CMK (cell line): ENCODE data around the gene NADSYN1.
"Not testable (repeated sequence)": the region's sequence is repeated elsewhere in the genome, so short reads cannot be mapped to it uniquely, and the experiment has no call there.

Source experiments
- DNase-seq: peaks from one replicate; pipeline ENCODE4 v3.0.0-alpha.2; 2010; ENCODE audit warnings: low read depth

The NADSYN1 gene

DNA sequence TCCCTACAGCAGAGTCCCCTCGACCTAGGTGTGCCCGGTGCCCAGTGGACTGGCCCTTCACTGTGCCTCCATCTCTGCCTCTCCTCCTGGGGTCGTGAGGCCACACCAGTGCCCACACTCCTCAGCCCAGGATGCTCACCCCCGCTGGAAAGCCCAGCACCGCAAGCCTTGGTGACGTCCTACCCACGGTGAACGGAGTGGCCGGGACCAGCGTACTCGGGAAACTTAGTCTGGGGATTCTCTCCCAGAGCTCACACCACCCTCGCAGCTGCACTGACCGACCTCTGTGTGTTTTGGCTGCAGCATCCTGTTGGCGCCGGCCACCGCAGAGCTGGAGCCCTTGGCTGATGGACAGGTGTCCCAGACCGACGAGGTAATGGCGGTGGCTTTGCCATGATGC, 38.5 kb downstream of the NADSYN1 start:
- DNase-seq: no peak

DNA sequence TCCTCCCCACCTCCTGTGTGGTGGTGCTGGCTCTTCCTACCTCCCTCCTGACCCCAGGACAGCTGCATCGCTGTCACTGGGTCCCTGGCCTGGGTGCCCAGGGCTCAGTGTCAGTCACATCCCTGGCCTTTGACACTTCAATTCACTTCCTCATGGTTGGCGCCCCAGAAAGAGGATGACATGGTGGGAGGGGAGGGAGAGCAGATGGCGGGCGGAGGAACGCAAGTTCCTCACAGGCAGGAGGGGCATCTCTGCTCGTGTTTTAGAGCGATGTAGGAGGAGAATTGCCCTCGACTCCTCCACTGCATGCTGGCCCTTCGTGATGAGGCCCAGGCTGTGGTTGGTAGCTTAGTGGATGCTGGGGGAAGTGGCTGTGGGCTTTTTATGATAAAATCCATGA, 38.9 kb downstream of the NADSYN1 start:
- DNase-seq: no peak

DNA sequence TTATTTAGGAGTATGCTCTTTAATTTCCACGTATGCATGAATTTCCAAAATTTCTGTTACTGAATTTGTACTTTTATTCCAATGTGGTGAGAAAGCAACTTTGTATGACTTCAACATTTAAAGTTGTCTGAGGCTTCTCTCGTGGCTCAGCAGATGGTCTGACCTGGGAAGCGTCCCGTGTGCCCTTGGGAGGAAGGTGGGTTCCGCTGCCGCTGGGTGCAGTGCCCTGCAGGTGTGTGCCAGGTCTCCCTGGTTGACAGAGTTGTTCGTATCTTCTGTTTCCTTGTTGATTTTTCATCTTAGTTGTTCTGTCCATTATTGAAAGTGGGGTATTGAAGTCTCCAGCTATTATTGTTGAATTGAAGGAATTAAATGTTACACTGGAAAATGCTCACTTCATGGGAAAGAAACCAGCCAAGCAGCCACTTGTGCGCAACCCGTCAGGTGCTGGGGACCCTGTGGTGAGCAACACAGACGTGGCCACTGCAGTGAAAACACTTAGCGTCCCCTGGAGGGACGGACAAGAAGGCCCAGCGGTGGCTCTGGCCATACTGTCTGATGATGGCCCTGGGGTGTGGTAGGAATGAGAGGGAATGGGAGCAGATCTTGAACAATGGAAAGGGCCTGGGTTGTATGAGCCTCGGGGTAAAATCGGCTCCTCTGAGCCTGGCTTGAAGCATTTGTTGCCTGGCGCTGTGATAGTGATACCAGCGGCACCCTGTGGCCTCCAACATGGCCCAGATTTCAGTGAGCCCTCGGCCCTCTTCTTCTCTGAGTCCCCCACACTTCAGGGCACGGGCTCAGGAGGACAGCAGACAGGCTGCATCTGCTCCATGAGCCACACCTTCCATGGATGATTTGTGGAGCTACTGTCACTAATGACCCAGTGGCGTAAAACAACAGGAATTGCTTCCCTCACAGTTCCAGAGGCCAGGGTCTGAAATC, 42.6 kb downstream of the NADSYN1 start:
- DNase-seq: no peak

DNA sequence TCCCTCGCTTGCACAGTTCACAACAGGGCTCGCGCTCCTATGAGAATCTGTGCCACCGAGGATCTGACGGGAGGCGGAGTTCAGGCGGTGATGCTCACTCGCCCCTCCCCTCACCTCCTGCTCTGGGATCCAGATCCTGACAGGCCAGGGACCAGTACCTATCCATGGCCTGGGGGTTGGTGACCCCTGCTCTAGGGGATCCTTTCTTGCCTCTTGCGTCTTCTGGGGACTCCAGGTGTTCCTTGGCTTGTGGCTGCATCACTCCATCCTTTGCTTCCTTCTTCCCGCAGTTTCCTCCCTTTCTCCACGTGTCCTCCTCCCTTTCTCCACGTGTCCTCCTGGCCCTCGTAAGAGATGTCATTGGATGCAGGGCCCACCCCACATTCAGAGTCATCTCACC, 43.4 kb downstream of the NADSYN1 start:
- DNase-seq: no peak

DNA sequence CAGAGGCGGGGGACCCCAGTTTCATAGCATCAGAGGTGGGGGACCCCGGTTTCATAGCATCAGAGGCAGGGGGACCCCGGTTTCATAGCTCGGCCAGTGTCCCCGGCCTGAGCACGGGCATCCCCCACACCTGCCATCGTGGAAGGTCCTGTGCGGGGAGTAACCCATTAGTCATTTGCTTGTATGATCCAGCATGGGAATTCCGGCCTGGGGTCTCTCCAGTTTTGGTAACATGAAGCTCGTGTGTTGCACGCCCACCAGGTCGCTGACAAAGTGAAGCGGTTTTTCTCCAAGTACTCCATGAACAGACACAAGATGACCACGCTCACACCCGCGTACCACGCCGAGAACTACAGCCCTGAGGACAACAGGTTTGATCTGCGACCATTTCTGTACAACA, 45.1 kb downstream of the NADSYN1 start:
- DNase-seq: no peak

DNA sequence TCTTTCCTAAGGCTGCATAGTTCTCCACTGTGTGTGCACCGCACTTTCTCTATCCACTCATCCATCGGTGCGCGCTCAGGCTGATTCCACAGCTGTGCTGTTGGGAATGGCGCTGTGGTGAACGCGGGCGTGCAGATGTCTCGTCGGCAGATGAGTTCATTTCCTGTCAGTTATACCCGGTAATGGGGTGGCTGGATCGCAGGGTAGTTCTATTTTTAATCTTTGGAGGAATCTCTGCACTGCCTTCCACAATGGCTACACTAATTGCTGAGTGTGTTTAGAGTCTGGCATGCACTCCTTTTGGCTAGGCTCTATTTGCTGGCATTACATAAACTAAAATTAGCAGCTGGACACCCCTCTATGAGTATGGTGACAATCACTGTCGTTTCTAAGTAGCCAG, 46.1 kb downstream of the NADSYN1 start:
- DNase-seq: no peak

DNA sequence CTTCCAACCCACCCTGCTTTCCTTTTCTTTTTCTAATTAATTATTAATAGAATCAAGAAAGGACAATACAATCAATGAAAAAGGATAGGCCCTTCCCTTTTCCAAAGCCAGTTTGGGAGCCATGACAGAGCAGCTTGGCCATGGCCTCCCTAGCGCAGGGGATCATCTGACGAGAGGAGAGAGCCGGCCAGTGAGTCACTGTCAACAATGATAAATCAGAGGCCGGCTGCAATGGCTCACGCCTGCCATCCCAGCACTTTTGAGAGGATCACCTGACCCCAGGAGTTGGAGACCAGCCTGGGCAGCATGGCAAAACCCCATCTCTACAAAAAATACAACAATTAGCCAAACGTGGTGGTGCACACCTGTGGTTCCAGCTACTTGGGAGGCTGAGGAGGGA, 46.5 kb downstream of the NADSYN1 start:
- no peak for DNase-seq

DNA sequence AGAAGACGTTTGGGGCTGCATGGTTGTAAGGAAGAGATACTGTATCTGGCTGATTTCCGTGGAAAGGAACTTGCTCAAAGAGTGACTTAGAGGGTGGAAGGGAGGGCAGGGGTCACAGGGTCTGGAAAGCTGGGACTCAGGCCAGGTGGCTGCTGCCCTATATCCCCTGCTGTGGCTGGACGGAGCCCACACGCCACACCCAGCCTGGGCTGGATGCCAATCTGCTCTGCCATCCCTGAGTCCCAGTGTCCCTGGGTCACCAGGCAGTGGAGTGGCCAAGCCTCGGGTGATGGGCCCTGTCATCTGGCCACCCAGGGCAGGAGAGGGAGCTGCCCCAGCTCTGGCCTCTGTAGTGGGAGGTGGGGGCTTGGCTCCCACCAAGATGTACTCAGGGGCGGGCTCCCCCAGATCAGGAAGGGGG, 47.6 kb downstream of the NADSYN1 start:
- no peak for DNase-seq

DNA sequence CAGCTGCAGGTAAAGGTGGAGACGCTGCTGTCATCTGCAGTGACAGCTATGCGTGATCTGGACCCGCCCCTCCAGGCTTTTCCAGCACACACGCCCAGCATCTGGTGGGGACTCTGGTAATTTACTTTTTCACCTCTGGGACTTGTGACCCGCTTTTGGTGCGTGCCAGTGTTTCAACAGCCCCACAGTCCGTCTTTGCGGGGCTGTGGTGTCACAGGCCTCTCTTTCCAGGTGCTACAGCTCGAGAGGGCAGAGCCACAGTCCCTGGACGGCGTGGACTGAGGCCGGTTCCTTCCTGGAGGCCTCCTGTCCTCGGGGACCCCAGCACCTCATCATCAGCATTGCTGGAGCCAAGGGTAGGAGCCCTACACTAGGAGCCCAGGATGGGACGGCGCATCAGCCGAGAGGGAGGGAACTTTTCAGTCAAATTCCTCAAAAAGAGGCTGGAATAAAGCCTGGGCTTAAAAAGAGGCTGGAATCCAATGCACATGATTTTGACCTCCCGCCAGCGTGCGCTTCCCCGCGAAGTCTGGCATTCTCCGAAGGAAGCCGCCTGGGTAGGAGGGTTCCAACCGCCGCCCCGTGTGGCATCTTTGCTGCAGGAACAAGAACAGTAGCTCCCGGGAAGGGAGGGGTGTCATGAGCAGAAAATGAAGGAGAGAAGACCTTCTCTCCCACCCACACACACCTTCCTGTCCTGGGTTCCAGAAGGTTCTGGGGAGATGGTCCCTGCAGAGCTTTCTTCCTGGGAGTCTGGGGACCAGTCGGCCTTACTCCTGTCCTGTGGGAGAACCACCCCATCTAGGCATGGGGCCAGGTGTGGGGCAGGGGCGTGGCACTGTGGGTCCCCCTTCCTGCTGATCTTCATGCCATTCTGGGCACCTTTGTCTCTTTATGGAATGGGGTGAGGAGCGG, 48.3 kb downstream of the NADSYN1 start:
- no peak for DNase-seq

DNA sequence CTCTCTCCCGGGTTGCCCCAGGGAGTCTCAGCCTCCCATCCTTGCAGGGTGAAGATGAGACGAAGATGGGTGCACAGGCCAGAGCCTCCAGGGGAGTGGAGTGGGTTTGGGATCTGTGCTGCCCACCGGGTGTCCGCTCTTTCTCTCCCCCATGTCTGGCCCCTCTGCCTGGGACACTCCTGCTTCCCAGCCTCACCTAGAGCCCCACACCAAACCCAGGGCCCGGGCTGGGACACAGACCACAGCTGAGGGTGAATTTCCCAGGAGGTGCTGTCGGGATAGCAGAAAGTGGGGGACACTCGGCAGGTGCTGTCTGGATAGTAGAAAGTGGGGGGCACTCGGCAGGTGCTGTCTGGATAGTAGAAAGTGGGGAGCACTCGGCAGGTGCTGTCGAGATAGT, 49.0 kb downstream of the NADSYN1 start:
- no peak for DNase-seq

DNA sequence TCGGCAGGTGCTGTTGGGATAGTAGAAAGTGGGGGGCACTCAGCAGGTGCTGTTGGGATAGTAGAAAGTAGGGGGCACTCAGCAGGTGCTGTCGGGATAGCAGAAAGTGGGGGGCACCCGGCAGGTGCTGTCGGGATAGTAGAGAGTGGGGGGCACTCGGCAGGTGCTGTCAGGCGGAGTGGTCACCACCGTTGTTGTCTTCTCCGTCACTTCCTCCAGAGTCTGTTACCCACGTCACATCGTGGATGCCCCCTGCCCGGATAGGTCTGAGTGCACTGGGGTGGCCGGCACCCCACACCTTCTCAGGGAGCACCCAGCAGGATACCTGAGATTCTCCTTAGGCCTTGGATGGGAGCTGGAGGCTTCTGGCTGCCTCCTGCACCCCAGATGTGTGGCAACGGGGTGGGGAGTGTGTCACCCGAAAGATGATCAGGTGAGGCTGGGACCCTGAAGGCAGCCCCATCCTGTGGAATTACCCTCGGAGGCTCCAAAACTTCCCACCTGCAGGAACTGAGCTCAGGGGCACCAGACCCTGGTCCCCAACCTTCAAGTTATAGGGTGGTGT, 50.0 kb downstream of the NADSYN1 start:
- no peak for DNase-seq

DNA sequence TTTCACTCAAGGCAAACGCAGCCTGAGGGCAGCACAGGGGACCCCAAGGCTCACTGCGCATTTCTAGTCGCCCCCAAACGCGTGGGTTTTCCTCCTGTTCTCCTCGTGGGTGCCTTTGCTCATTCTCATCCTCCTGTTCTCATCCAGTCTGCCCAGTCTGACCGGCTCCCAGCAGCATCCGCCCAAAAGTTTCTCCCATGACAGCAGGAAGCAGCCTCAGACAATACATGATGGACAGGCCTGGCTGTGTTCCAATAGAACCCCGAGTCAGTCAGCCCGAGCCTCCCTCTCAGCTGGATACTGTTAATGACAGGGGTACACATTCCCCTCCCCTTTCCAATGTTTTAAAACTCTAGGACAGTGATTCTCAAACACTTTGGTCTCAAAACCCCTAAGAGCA, 51.5 kb downstream of the NADSYN1 start:
- no peak for DNase-seq

DNA sequence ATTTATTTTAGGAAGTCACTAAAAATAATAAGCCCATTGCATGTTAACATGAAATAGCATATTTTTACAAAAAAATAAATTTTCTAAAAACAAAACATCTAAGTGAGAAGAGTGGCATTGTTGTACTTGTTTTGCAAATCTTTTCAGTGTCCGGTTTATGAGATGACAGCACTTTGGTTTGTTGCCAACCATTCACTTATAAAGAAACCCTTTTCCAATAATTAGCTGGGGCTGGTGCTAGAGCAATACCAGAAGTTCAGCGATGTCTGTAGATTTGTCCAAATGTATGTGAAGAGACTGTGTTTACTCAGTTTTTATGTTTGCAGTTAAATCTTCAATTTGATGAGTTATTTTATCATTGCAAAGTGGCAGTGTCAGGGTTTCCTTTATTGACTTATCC, 52.0 kb downstream of the NADSYN1 start:
- no peak for DNase-seq

DNA sequence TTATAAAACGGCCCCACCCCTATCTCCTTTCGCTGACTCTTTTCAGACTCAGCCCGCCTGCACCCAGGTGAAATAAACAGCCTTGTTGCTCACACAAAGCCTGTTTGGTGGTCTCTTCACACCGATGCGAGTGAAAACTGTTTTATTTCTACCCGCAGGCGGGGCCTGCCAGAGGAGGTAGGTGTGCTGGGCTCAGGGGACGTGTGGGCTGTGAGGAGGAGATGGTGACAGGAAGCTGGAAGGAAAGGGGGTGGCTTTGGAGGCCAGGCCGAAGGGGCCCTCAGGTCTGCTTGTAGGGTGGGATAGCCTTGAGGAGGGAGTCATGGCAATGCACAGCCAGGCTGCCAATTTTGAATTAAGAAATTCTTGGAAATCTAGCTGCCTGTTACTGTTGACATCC, 52.8 kb downstream of the NADSYN1 start:
- DNase-seq: no peak

DNA sequence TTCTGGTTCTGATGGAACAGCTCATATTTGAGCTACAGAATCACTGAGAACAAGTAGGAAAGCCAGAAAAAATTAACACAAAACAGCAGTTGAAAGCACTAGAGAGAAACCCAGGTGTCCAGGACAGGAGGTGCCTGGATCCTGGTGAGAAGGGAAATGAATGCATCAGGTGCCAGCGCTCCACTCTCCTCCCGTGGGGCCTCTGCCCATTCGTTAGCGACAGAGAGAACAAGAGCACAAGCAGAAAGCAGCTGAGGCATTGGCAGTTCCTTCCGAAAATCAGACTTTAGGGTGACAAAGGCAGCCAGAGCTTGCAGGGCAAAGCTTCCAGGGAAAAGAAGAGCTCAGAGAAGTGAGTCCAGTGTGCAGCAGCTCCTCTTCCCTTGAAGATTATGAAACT, 54.1 kb downstream of the NADSYN1 start:
- no peak for DNase-seq

DNA sequence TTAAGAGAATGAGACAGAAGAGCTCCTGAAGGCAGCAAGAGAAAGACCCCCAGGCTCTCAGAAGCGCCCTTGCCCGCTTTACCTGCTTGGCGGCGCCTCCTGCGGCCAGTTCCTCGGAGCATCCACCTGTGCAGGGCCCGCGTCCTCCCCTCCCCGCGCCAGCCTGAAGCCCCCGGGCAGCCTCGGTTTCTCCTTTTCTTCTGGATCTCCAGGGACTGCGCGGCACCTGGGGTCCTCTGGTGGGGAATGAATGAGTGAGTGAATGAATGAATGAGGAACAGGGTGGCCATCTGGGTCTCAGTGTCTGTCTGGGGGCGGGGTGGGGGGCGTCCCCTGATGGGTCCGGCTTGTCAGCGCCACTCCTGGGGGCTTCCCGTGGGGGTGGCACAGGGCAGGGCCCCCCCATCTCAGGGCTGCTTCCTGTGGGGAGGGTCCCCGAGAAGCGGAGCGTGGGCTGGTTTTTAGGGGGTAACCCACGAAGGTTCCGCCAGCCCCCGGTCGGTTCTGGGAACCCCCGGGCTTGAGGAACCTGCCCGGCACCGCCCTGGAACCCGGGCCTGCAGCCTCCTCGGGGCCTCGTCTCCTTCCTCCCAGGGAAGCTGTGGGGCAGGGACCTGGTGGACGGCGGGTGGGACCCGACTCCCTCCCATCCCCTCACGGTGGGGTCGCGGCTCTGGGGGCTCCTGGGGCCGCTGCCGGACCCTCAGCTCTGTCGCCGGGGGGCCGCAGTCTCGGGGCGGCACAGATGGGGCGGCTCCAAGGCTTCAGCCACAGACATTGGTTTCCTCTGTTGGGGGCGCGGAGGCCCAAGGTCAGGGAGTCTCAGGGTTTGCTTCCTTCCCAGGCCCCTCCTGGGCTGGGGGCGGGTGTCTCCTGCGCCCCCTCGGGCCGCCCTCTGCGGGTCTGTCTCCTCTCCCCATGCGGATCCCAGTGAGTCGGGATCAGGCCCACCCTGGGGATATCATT, 65.8 kb downstream of the NADSYN1 start:
- no peak for DNase-seq

DNA sequence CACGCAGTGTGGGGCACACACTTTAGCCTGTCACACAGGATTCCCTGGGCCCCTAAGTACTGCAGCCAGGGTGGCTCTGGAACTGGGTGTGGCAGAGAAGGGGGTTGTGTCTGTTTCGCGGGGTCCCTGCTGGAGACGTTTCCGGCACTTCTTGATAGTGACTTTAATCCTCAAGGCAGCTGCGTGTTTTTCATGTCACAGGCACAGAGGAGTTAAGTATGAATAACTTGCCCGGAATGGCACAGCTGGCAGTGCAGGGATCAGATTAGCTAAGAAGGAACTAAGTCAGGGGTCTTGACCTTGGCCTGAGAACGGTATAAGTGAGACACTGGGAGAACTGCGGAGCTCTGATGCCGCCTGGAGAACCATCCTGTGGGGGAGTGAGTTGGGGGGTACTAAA, 66.5 kb downstream of the NADSYN1 start:
- DNase-seq: no peak

DNA sequence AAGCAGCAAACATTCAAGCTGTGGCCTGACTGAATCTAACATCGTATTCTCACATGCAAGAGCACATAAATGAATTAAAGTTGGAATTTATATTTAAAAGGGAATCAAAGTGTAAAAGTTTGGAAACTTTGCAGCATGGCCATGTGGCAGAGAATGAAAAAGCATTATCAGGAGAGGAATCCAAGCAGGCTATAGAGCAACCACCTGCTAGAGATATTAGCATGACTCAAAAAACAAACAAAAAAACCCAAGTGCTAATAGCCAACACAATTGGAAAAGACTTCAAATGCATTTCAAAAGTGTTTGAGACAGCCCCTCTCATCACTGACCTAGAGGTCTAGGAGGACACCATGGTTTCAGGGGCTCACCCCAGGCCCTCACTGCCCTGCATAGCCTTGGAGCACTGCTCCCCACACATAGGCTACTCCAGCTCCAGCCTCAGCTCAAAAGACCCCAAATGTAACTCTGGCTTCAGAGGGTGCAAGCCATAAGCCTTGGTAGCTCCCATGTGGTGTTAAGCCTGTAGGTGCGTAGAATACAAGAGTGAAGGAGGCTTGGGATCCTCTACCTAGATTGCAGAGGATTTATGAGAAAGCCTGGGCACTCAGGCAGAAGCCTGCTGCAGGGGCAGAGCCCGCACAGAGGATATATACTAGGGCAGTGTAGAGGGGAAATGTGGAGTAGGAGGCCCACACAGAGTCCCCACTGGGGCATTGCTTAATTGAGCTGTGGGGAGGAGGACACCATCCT, 72.4 kb downstream of the NADSYN1 start:
- DNase-seq: no peak

DNA sequence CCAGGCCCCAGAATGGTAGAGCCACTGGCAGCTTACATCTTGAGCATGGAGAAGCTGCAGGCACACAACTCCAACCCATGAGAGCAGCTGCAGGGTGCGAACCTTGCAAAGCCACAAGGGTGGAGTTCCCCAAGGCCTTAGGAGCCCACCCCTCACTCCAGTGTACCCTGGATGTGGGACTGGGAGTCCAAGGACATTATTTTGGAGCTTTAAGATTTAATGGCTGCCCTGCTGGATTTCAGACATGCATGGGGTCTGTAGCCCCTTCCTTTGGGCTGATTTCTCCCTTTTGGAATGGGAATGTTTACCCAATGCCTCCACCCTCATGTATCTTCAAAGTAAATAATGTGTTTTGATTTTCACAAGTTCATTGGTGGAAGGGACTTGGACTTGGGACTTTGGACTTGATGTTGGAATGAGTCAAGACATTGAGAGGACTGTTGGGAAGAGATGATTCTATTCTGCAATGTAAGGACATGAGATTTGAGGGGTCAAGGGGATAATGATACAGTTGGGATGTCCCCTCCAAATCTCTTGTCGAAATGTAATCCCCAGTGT, 73.0 kb downstream of the NADSYN1 start:
- DNase-seq: no peak

DNA sequence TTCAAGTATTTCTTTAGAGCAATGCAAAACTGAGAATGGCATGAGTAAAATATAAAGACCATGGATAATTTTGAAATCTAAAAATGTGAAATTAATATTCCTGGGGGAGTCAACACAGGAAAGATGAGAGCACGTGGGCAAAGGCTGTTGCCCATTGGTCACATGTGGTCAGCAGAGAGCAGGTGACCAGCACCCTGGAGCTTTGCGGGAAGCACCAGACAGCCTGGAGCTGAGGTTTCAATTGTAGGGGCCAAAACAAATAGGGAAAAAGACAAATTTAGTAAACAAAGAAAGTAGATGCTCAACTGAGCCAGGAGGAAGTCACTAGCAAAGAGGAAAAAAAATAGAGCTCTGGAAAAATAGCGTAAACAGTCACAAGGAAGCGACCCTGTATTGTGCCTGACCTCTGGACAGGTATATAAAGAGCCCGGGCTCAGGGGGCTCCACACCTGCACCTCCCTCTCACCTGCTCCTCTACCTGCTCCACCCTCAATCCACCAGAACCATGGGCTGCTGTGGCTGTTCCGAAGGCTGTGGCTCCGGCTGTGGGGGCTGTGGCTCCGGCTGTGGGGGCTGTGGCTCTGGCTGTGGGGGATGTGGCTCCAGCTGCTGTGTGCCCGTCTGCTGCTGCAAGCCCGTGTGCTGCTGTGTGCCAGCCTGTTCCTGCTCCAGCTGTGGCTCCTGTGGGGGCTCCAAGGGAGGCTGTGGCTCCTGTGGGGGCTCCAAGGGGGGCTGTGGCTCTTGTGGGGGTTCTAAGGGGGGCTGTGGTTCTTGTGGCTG, 74.0 kb downstream of the NADSYN1 start, which contains the start of gene KRTAP5-7:
KRTAP5-7 (plus strand) TSS at position 472 of the 780 bp plus-strand sequence; CDS start at position 506, 34 bp downstream.
- DNase-seq: not testable (repeated sequence)
